Endothelial cell of umbilical vein (primary cell): Measurements from ENCODE around the gene CCT5. TPM values are rescaled to one million over a fixed set of nuclear protein-coding genes. Genes with fewer than 3 reads are reported as not detected.

Experiments
- BruUV-seq: library from RNA; stranded (reverse); fragments of 400-500 nt; replicated peaks from 2 replicates; lab custom pipeline; 2021; lab: Mats Ljungman, UMichigan
- CTCF ChIA-PET: fragments of 300-600, 350-600 bp; sonication (Branson Sonifier 250); formaldehyde crosslinking; loops from one replicate; lab custom pipeline; 2021; ENCODE audit warnings: antibody characterized with exemption, inconsistent platforms; lab: Charles Lee
- POLR2A ChIA-PET: fragments of 300-600, 350-600 bp; sonication (Branson Sonifier 250); formaldehyde crosslinking; loops from one replicate; lab custom pipeline; 2021; ENCODE audit warnings: antibody characterized with exemption, inconsistent platforms; lab: Charles Lee
- DNase-seq: peaks from one replicate; pipeline ENCODE4 v3.0.0-alpha.2; 2011; ENCODE audit warnings: low read depth, low spot score
- FAIRE-seq: peaks from 2 replicates; lab custom pipeline; 2011; peaks lifted over from hg19 to GRCh38; lab: Jason Lieb, UNC
- H2AFZ ChIP-seq: 2 replicates; pipeline ENCODE4 v1.6.0; 2012; ENCODE audit warnings: low read depth, low read length, control low read depth, inconsistent platforms
- H3K27ac ChIP-seq: 2 replicates; pipeline ENCODE4 v1.5.1; 2011; ENCODE audit warnings: low read depth, mild to moderate bottlenecking, control low read depth, low read length, moderate library complexity; ENCODE audit not compliant: insufficient read depth
- H3K27me3 ChIP-seq, 2 experiments: 2 replicates each; pipeline versions ENCODE4 v1.6.0 to v1.6.1; 2011; ENCODE audit warnings: low read length in 2 of 2, mixed read lengths in 1 of 2; ENCODE audit not compliant: control insufficient read depth in 2 of 2, insufficient read depth in 2 of 2
- H3K36me3 ChIP-seq, 2 experiments: 2 replicates in 1 of 2; 3 replicates in 1 of 2; pipeline ENCODE4 v1.5.1; 2011; ENCODE audit warnings: low read length in 2 of 2, mild to moderate bottlenecking in 1 of 2, moderate library complexity in 1 of 2; ENCODE audit not compliant: control insufficient read depth in 2 of 2, insufficient read depth in 2 of 2; ENCODE audit errors: extremely low read depth in 1 of 2
- H3K4me1 ChIP-seq: 3 replicates; pipeline ENCODE4 v1.5.1; 2011; ENCODE audit warnings: mild to moderate bottlenecking, low read length; ENCODE audit not compliant: control insufficient read depth, insufficient read depth; ENCODE audit errors: extremely low read depth
- H3K4me2 ChIP-seq: 2 replicates; pipeline ENCODE4 v1.6.1; 2011; ENCODE audit warnings: low read length, control low read depth, mixed read lengths; ENCODE audit not compliant: insufficient read depth
- H3K4me3 ChIP-seq, 3 experiments: fragments of 200-600 bp in 1 of 3; sonication (generic), shearing (Covaris generic) in 1 of 3; replicated peaks in 1 of 3; 2 replicates each; pipeline ENCODE4 v1.5.1; 2011 to 2016; ENCODE audit warnings: control low read depth in 3 of 3, low read length in 3 of 3, mild to moderate bottlenecking in 2 of 3, inconsistent platforms in 1 of 3, low read depth in 1 of 3, moderate library complexity in 1 of 3; ENCODE audit not compliant: insufficient read depth in 1 of 3
- H3K79me2 ChIP-seq: 2 replicates; pipeline ENCODE4 v1.6.0; 2012; ENCODE audit warnings: low read length, inconsistent platforms; ENCODE audit not compliant: control insufficient read depth, insufficient read depth
- H3K9ac ChIP-seq: replicated peaks from 2 replicates; pipeline ENCODE3; 2011; ENCODE audit warnings: low read length, control low read depth; ENCODE audit not compliant: insufficient read depth; ENCODE audit errors: extremely low read depth
- H3K9me1 ChIP-seq: replicated peaks from 3 replicates; pipeline ENCODE4 v1.6.0; 2011; ENCODE audit warnings: mild to moderate bottlenecking, low read length; ENCODE audit not compliant: control insufficient read depth, insufficient read depth; ENCODE audit errors: extremely low read depth
- H3K9me3 ChIP-seq: replicated peaks from 2 replicates; pipeline ENCODE4 v1.5.1; 2012; ENCODE audit warnings: low read length, inconsistent platforms; ENCODE audit not compliant: control insufficient read depth, insufficient read depth
- H4K20me1 ChIP-seq: replicated peaks from 2 replicates; pipeline ENCODE3; 2011; ENCODE audit warnings: mild to moderate bottlenecking, low read length; ENCODE audit not compliant: control insufficient read depth, insufficient read depth; ENCODE audit errors: extremely low read depth
- EZH2 ChIP-seq: IDR thresholded peaks from 2 replicates; pipeline ENCODE4 v1.6.1; 2012; ENCODE audit warnings: borderline replicate concordance, low read depth, mild to moderate bottlenecking, moderate library complexity, low read length, inconsistent platforms; ENCODE audit not compliant: severe bottlenecking
- FOS ChIP-seq: IDR thresholded peaks from 2 replicates; pipeline ENCODE4 v1.6.1; 2011; ENCODE audit warnings: mild to moderate bottlenecking, low read length, moderate library complexity, borderline replicate concordance; ENCODE audit not compliant: insufficient read depth
- GATA2 ChIP-seq: IDR thresholded peaks from 2 replicates; pipeline ENCODE4 v1.7.0; 2011; ENCODE audit warnings: low read depth, mild to moderate bottlenecking, moderate library complexity, mixed read lengths, low read length; ENCODE audit not compliant: insufficient read length, insufficient read depth
- JUN ChIP-seq: IDR thresholded peaks from 2 replicates; pipeline ENCODE4 v1.6.1; 2011; ENCODE audit warnings: borderline replicate concordance, low read depth; ENCODE audit not compliant: insufficient read length, insufficient read depth
- MYC ChIP-seq: IDR thresholded peaks from one replicate; pipeline ENCODE4 v1.6.1; 2011; ENCODE audit warnings: mild to moderate bottlenecking, low read depth, low read length
- POLR2A ChIP-seq: IDR thresholded peaks from 2 replicates; pipeline ENCODE4 v1.6.1; 2012; ENCODE audit warnings: low read depth, mild to moderate bottlenecking, control low read depth, low read length
- POLR2AphosphoS5 ChIP-seq: IDR thresholded peaks from 2 replicates; pipeline ENCODE4 v1.6.1; 2012; ENCODE audit warnings: low read depth, mild to moderate bottlenecking, control low read depth, low read length, moderate library complexity; ENCODE audit not compliant: insufficient read depth
- dilution Hi-C: fragments of 300-500 bp; cut with MboI; formaldehyde crosslinking; loops from one replicate; pipeline ENCODE4 v1.15.0; 2019; ENCODE audit warnings: low sequenced_read_pairs; ENCODE audit not compliant: extremely low pct_ligation_motif_present
- intact Hi-C: fragments of 100-400 bp; cut with micrococcal nuclease; formaldehyde crosslinking; loops from one replicate; pipeline ENCODE4 v1.10.0; 2022
- polyA plus RNA-seq, 4 experiments: library from polyadenylated mRNA; depleted of rRNA in 3 of 4; stranded (reverse) in 3 of 4; unstranded in 1 of 4; fragments of >200 nt; gene quantifications; 2 replicates each; pipeline versions ENCODE4 v1.2.1 to v1.2.3, GENCODE V29; 2011 to 2012; ENCODE audit warnings: missing spikeins in 1 of 4
- total RNA-seq: library from RNA; stranded (reverse); gene quantifications from 2 replicates; pipeline ENCODE4 v1.2.3, GENCODE V29; 2021
- TF ChIP-seq, protein P1 (sequence below), 2 donors: IDR thresholded peaks; 1 replicate in 1 of 2; 2 replicates in 1 of 2; pipeline ENCODE4 v1.5.1; 2011; ENCODE audit warnings: low read length in 2 of 2, mild to moderate bottlenecking in 2 of 2, moderate library complexity in 2 of 2, control low read depth in 1 of 2, inconsistent platforms in 1 of 2, low read depth in 1 of 2; ENCODE audit not compliant: insufficient read depth in 1 of 2; ENCODE audit errors: extremely low read depth in 1 of 2
- TF ChIP-seq, protein P2 (sequence below): IDR thresholded peaks from 2 replicates; pipeline ENCODE4 v1.6.1; 2011; ENCODE audit not compliant: insufficient read depth, insufficient read length

Gene CCT5
- total and polyA plus RNA-seq, 2 donors (not counting 3 experiments of a cell fraction or from before 2014, with no cell fraction given) = 323 to 386 TPM

DNA sequence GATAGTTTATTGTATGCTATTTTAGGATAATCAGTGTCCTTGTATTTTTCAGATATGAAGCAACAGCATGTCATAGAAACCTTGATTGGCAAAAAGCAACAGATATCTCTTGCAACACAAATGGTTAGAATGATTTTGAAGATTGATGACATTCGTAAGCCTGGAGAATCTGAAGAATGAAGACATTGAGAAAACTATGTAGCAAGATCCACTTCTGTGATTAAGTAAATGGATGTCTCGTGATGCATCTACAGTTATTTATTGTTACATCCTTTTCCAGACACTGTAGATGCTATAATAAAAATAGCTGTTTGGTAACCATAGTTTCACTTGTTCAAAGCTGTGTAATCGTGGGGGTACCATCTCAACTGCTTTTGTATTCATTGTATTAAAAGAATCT is 14.5 kb downstream of the CCT5 start:
- Histone ChIP-seq H3K36me3 (peaks cover 34 to 35% of the 10 kb centered on the region in 2 experiments), H3K9ac (no peak overlapping the region), H4K20me1 (peaks cover 2% of the 10 kb centered on the region), H3K4me3 (no peak overlapping the region), H2AFZ (no peak overlapping the region), H3K9me3 (no peaks in the 10 kb centered on the region), H3K79me2 (peaks cover 4% of the 10 kb centered on the region), H3K27me3 (no peaks in the 10 kb centered on the region), H3K4me2 (no peak overlapping the region), H3K4me1 (no peaks in the 10 kb centered on the region), H3K9me1 (no peaks in the 10 kb centered on the region), H3K27ac (no peak overlapping the region)
- FAIRE-seq (no peak), DNase-seq (no peak)
- dilution Hi-C loops (loop anchor here (25.0 kb wide), 1 partner anchor 148 kb away; no protein-coding TSS in a partner anchor), intact Hi-C loops (no loop called here)
- POLR2A ChIA-PET = no interaction called here
- CTCF ChIA-PET = interaction anchor here (0.7 to 3.8 kb wide), 4 partner anchors 8 to 19 kb away, joined by 3 to 17 read pairs (median 3); partner anchors contain the start of genes ATPSCKMT and CCT5
- BruUV-seq = no TSS peak
- TF ChIP-seq, protein P1, sequence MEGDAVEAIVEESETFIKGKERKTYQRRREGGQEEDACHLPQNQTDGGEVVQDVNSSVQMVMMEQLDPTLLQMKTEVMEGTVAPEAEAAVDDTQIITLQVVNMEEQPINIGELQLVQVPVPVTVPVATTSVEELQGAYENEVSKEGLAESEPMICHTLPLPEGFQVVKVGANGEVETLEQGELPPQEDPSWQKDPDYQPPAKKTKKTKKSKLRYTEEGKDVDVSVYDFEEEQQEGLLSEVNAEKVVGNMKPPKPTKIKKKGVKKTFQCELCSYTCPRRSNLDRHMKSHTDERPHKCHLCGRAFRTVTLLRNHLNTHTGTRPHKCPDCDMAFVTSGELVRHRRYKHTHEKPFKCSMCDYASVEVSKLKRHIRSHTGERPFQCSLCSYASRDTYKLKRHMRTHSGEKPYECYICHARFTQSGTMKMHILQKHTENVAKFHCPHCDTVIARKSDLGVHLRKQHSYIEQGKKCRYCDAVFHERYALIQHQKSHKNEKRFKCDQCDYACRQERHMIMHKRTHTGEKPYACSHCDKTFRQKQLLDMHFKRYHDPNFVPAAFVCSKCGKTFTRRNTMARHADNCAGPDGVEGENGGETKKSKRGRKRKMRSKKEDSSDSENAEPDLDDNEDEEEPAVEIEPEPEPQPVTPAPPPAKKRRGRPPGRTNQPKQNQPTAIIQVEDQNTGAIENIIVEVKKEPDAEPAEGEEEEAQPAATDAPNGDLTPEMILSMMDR (IDR thresholded peaks at IDR 0.05; ENCODE audit: extremely low read depth in 1 of 2, insufficient read depth in 1 of 2, low read depth in 1 of 2, low read length in 2 of 2) = no peak
- TF ChIP-seq MYC = no peak
- no peak for TF ChIP-seq FOS
- TF ChIP-seq POLR2A = no peak
- no peak for TF ChIP-seq GATA2
- TF ChIP-seq, protein P2, sequence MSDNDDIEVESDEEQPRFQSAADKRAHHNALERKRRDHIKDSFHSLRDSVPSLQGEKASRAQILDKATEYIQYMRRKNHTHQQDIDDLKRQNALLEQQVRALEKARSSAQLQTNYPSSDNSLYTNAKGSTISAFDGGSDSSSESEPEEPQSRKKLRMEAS = no peak
- TF ChIP-seq JUN = no peak
- TF ChIP-seq POLR2AphosphoS5 = no peak
- no peak for TF ChIP-seq EZH2
